Endothelial cell of umbilical vein (primary cell): ENCODE results near the gene EPSTI1. TPM values are rescaled to one million over a fixed set of nuclear protein-coding genes. Genes with fewer than 3 reads are reported as not detected.
"Not testable (repeated sequence)": the region's sequence is repeated elsewhere in the genome, so short reads cannot be mapped to it uniquely, and the experiment has no call there.

Source experiments
- BruUV-seq: library from RNA; stranded (reverse); fragments of 400-500 nt; replicated peaks from 2 replicates; lab custom pipeline; 2021; lab: Mats Ljungman, UMichigan
- CTCF ChIA-PET: fragments of 300-600, 350-600 bp; sonication (Branson Sonifier 250); formaldehyde crosslinking; loops from one replicate; lab custom pipeline; 2021; ENCODE audit warnings: antibody characterized with exemption, inconsistent platforms; lab: Charles Lee
- POLR2A ChIA-PET: fragments of 300-600, 350-600 bp; sonication (Branson Sonifier 250); formaldehyde crosslinking; loops from one replicate; lab custom pipeline; 2021; ENCODE audit warnings: antibody characterized with exemption, inconsistent platforms; lab: Charles Lee
- DNase-seq: peaks from one replicate; pipeline ENCODE4 v3.0.0-alpha.2; 2011; ENCODE audit warnings: low read depth, low spot score
- FAIRE-seq: peaks from 2 replicates; lab custom pipeline; 2011; peaks lifted over from hg19 to GRCh38; lab: Jason Lieb, UNC
- H2AFZ ChIP-seq: 2 replicates; pipeline ENCODE4 v1.6.0; 2012; ENCODE audit warnings: low read depth, low read length, control low read depth, inconsistent platforms
- H3K27ac ChIP-seq: 2 replicates; pipeline ENCODE4 v1.5.1; 2011; ENCODE audit warnings: low read depth, mild to moderate bottlenecking, control low read depth, low read length, moderate library complexity; ENCODE audit not compliant: insufficient read depth
- H3K27me3 ChIP-seq, 2 experiments: 2 replicates each; pipeline versions ENCODE4 v1.6.0 to v1.6.1; 2011; ENCODE audit warnings: low read length in 2 of 2, mixed read lengths in 1 of 2; ENCODE audit not compliant: control insufficient read depth in 2 of 2, insufficient read depth in 2 of 2
- H3K36me3 ChIP-seq, 2 experiments: 2 replicates in 1 of 2; 3 replicates in 1 of 2; pipeline ENCODE4 v1.5.1; 2011; ENCODE audit warnings: low read length in 2 of 2, mild to moderate bottlenecking in 1 of 2, moderate library complexity in 1 of 2; ENCODE audit not compliant: control insufficient read depth in 2 of 2, insufficient read depth in 2 of 2; ENCODE audit errors: extremely low read depth in 1 of 2
- H3K4me1 ChIP-seq: 3 replicates; pipeline ENCODE4 v1.5.1; 2011; ENCODE audit warnings: mild to moderate bottlenecking, low read length; ENCODE audit not compliant: control insufficient read depth, insufficient read depth; ENCODE audit errors: extremely low read depth
- H3K4me2 ChIP-seq: 2 replicates; pipeline ENCODE4 v1.6.1; 2011; ENCODE audit warnings: low read length, control low read depth, mixed read lengths; ENCODE audit not compliant: insufficient read depth
- H3K4me3 ChIP-seq, 3 experiments: fragments of 200-600 bp in 1 of 3; sonication (generic), shearing (Covaris generic) in 1 of 3; replicated peaks in 1 of 3; 2 replicates each; pipeline ENCODE4 v1.5.1; 2011 to 2016; ENCODE audit warnings: control low read depth in 3 of 3, low read length in 3 of 3, mild to moderate bottlenecking in 2 of 3, inconsistent platforms in 1 of 3, low read depth in 1 of 3, moderate library complexity in 1 of 3; ENCODE audit not compliant: insufficient read depth in 1 of 3
- H3K79me2 ChIP-seq: 2 replicates; pipeline ENCODE4 v1.6.0; 2012; ENCODE audit warnings: low read length, inconsistent platforms; ENCODE audit not compliant: control insufficient read depth, insufficient read depth
- H3K9ac ChIP-seq: replicated peaks from 2 replicates; pipeline ENCODE3; 2011; ENCODE audit warnings: low read length, control low read depth; ENCODE audit not compliant: insufficient read depth; ENCODE audit errors: extremely low read depth
- H3K9me1 ChIP-seq: replicated peaks from 3 replicates; pipeline ENCODE4 v1.6.0; 2011; ENCODE audit warnings: mild to moderate bottlenecking, low read length; ENCODE audit not compliant: control insufficient read depth, insufficient read depth; ENCODE audit errors: extremely low read depth
- H3K9me3 ChIP-seq: replicated peaks from 2 replicates; pipeline ENCODE4 v1.5.1; 2012; ENCODE audit warnings: low read length, inconsistent platforms; ENCODE audit not compliant: control insufficient read depth, insufficient read depth
- H4K20me1 ChIP-seq: replicated peaks from 2 replicates; pipeline ENCODE3; 2011; ENCODE audit warnings: mild to moderate bottlenecking, low read length; ENCODE audit not compliant: control insufficient read depth, insufficient read depth; ENCODE audit errors: extremely low read depth
- dilution Hi-C: fragments of 300-500 bp; cut with MboI; formaldehyde crosslinking; loops from one replicate; pipeline ENCODE4 v1.15.0; 2019; ENCODE audit warnings: low sequenced_read_pairs; ENCODE audit not compliant: extremely low pct_ligation_motif_present
- intact Hi-C: fragments of 100-400 bp; cut with micrococcal nuclease; formaldehyde crosslinking; loops from one replicate; pipeline ENCODE4 v1.10.0; 2022
- polyA plus RNA-seq, 4 experiments: library from polyadenylated mRNA; depleted of rRNA in 3 of 4; stranded (reverse) in 3 of 4; unstranded in 1 of 4; fragments of >200 nt; gene quantifications; 2 replicates each; pipeline versions ENCODE4 v1.2.1 to v1.2.3, GENCODE V29; 2011 to 2012; ENCODE audit warnings: missing spikeins in 1 of 4
- total RNA-seq: library from RNA; stranded (reverse); gene quantifications from 2 replicates; pipeline ENCODE4 v1.2.3, GENCODE V29; 2021
- TF ChIP-seq, protein P1 (sequence below), 2 donors: IDR thresholded peaks; 1 replicate in 1 of 2; 2 replicates in 1 of 2; pipeline ENCODE4 v1.5.1; 2011; ENCODE audit warnings: low read length in 2 of 2, mild to moderate bottlenecking in 2 of 2, moderate library complexity in 2 of 2, control low read depth in 1 of 2, inconsistent platforms in 1 of 2, low read depth in 1 of 2; ENCODE audit not compliant: insufficient read depth in 1 of 2; ENCODE audit errors: extremely low read depth in 1 of 2

The EPSTI1 gene
- total and polyA plus RNA-seq, 2 donors (not counting 3 experiments of a cell fraction or from before 2014, with no cell fraction given) = 0.77 to 3.1 TPM

DNA sequence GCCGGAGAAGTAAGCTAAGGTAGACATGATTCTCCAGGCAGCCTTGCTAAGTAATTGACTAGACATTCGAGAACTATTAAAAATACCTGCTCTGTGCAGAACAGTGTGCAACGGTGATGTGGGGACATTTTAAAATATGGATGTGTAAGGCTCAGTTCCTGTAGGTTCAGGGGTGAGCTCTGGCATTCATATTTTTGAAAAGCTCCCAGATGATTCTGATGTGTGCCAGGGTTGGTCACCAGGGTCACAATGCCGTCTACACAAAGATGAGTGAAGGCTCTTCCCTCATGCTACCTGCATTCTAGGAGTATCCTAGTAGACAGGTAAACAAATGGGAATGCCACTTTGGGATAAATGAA is 702 bp upstream of the EPSTI1 start:
- no peaks in the 10 kb centered on the region for H3K27me3 ChIP-seq
- ChIA-PET POLR2A (interaction anchor here (1.0 kb wide), 1 partner anchor 887 kb away, joined by 3 read pairs; the partner anchor contains the start of genes CCDC122 and LACC1), CTCF (interaction anchor here (0.9 to 4.0 kb wide), 3 partner anchors 24 to 93 kb away, joined by 3 to 21 read pairs (median 7); partner anchors contain the start of gene DNAJC15)
- H2AFZ ChIP-seq = peak overlapping the region; percentile 98
- TF ChIP-seq, protein P1, sequence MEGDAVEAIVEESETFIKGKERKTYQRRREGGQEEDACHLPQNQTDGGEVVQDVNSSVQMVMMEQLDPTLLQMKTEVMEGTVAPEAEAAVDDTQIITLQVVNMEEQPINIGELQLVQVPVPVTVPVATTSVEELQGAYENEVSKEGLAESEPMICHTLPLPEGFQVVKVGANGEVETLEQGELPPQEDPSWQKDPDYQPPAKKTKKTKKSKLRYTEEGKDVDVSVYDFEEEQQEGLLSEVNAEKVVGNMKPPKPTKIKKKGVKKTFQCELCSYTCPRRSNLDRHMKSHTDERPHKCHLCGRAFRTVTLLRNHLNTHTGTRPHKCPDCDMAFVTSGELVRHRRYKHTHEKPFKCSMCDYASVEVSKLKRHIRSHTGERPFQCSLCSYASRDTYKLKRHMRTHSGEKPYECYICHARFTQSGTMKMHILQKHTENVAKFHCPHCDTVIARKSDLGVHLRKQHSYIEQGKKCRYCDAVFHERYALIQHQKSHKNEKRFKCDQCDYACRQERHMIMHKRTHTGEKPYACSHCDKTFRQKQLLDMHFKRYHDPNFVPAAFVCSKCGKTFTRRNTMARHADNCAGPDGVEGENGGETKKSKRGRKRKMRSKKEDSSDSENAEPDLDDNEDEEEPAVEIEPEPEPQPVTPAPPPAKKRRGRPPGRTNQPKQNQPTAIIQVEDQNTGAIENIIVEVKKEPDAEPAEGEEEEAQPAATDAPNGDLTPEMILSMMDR (IDR thresholded peaks at IDR 0.05; ENCODE audit: extremely low read depth in 1 of 2, insufficient read depth in 1 of 2, low read depth in 1 of 2, low read length in 2 of 2) = no peak
- dilution Hi-C loops = no loop called here
- peak overlapping the region in 1 of 3 experiments; percentile 77 for H3K4me3 ChIP-seq
- no peaks in the 10 kb centered on the region for H3K79me2 ChIP-seq
- DNase-seq (no peak), FAIRE-seq (no peak)
- BruUV-seq = no TSS peak
- H3K9ac ChIP-seq = peak overlapping the region; percentile 73
- H3K9me1 ChIP-seq = no peaks in the 10 kb centered on the region
- H3K9me3 ChIP-seq = no peaks in the 10 kb centered on the region
- H3K4me1 ChIP-seq = peaks cover 22% of the 10 kb centered on the region
- intact Hi-C loops = loop anchor here (1.0 to 5.0 kb wide), 3 partner anchors 31 to 85 kb away; partner anchors contain the start of gene DNAJC15
- H3K4me2 ChIP-seq = peak overlapping the region; percentile 95
- no peaks in the 10 kb centered on the region for H4K20me1 ChIP-seq
- no peaks in the 10 kb centered on the region for H3K36me3 ChIP-seq
- H3K27ac ChIP-seq = no peak overlapping the region

DNA sequence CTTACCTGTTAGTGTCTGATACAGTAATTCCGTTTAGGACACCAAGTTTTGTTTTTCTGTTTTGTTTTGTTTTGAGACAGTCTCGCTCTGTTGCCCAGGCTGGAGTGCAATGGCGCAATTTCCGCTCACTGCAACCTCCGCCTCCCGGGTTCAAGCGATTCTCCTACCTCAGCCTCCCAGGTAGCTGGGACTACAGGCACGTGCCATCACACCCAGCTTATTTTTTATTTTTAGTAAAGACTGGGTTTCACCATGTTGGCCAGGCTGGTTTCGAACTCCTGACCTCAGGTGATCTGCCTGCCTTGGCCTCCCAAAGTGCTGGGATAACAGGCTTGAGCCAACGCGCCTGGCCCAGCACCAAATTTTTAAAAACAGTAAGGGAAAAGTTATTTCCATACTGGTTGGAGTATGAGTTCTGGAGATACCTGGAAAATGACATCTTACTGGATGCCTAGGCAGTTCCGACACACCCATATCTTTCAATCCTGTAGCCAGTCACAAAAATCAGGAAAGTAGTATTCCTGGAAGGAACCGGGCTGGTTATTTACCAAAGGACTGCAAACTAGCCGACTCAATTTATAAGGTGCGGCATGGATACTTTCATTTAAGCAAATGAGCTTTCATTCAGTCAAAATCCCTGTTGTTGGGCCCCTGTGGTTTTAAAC is 676 bp downstream of the EPSTI1 start:
- FAIRE-seq, H3K9me1 ChIP-seq, dilution Hi-C loops, H4K20me1 ChIP-seq, DNase-seq, BruUV-seq, H3K9me3 ChIP-seq, H3K27ac ChIP-seq, H3K27me3 ChIP-seq, H3K79me2 ChIP-seq, H3K36me3 ChIP-seq: not testable (repeated sequence)
- peak overlapping the region; percentile 95 for H3K4me2 ChIP-seq
- CTCF ChIA-PET = interaction anchor here (0.9 to 4.0 kb wide), 8 partner anchors 10 to 94 kb away, joined by 3 to 21 read pairs (median 4); no protein-coding TSS in a partner anchor
- intact Hi-C loops = loop anchor here (5.0 kb wide), 1 partner anchor 86 kb away; no protein-coding TSS in a partner anchor
- peak overlapping the region; percentile 98 for H2AFZ ChIP-seq
- POLR2A ChIA-PET = interaction anchor here (0.6 to 1.0 kb wide), 2 partner anchors 33 to 888 kb away, joined by 3 to 8 read pairs; partner anchors contain the start of genes CCDC122 and LACC1
- H3K4me3 ChIP-seq = peak overlapping the region; percentile 62 to 77 (median 70)
- H3K9ac ChIP-seq = peak overlapping the region; percentile 73
- H3K4me1 ChIP-seq = peaks cover 13% of the 10 kb centered on the region
